ENCODE results near the gene ANKS1B. TPM values are rescaled to one million over a fixed set of nuclear protein-coding genes. Genes with fewer than 3 reads are reported as not detected.

The ANKS1B gene
- total RNA-seq = under 1 TPM in 1 of 2 experiments, not detected in 1; 0.41 TPM

GRCh38 chr12:99984271-99985128, at the start of gene ANKS1B:
Gene ANKS1B, minus strand, starts transcription at chr12:99984936. Its CDS starts 699 bp downstream, at chr12:99984237.

DNA sequence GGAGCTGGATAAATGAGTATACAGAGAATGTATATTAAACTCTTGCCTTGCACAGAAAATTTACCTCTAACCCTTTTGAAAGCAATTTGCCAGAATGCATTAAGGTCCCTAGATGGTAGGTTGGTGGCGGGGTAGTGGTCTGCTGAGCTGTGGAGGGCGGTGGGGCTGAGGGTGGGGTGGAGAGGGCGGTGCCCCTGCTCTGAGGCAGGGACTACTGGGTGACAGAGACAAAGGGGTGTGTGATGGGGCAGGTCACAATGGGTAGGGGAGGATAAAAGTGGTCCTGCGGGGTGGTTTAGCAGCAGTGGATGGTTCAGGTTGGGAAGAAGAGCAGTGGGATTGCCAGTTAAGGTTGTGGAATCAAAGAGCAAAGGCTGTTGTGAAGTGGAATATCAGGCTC, 337.3 kb downstream of the ANKS1B start, which contains the start of gene GARIN6:
GARIN6 (plus strand) TSS at position 301 of the 400 bp plus-strand sequence. CDS start 422 bp downstream, outside the sequence.

Other genes with a start within 250 kb of the ANKS1B start
- 10 to 100 TPM; 17.5 to 17.9 TPM for gene BLTP3B, start 157.9 kb upstream of the ANKS1B start, total RNA-seq
- gene ACTR6, start 215.9 kb upstream of the ANKS1B start, total RNA-seq = 10 to 100 TPM; 32.2 to 32.3 TPM

All from activated naive CD4-positive, alpha-beta T cell treated with anti-CD3 and anti-CD28 coated beads, Interleukin-2, amount 10 ng/mL, durations not matched to agents 5 hours and 36 hours (primary cell).